Gastrocnemius medialis (tissue), 4 donors: ENCODE results near the gene ZDHHC15. TPM values are rescaled to one million over a fixed set of nuclear protein-coding genes. Genes with fewer than 3 reads are reported as not detected.
"Not testable (repeated sequence)": the region's sequence is repeated elsewhere in the genome, so short reads cannot be mapped to it uniquely, and the experiment has no call there.

Source experiments
- ATAC-seq, 2 donors: fragments of 150-250 bp; one replicate each; pipeline ENCODE4 v1.9.1; 2016
- DNase-seq, 2 donors: peaks; one replicate each; pipeline ENCODE4 v3.0.0-alpha.2; 2019
- H3K27ac ChIP-seq, 4 donors: fragments of 200-600 bp; sonication (generic); 1 replicate in 1 of 4; 2 replicates in 3 of 4; pipeline ENCODE4 v1.5.1; 2016 to 2018; ENCODE audit warnings: mild to moderate bottlenecking in 2 of 4, moderate library complexity in 1 of 4
- H3K27me3 ChIP-seq, 3 donors: fragments of 200-600 bp; sonication (generic) in 2 of 3; 1 replicate in 1 of 3; 2 replicates in 2 of 3; pipeline versions ENCODE4 v1.5.1 to v1.6.0; 2016 to 2019; ENCODE audit warnings: mild to moderate bottlenecking in 1 of 3, moderate library complexity in 1 of 3
- H3K36me3 ChIP-seq, 2 donors: fragments of 200-600 bp; sonication (generic) in 1 of 2; one replicate each; pipeline ENCODE4 v1.5.1; 2017 to 2018
- H3K4me1 ChIP-seq, 2 donors: fragments of 200-600 bp; sonication (generic) in 1 of 2; one replicate each; pipeline ENCODE4 v1.5.1; 2016 to 2017; ENCODE audit warnings: mild to moderate bottlenecking in 2 of 2
- H3K4me3 ChIP-seq, 4 donors: fragments of 200-600 bp; sonication (generic) in 3 of 4; 1 replicate in 1 of 4; 2 replicates in 3 of 4; pipeline ENCODE4 v1.5.1; 2016 to 2019; ENCODE audit warnings: mild to moderate bottlenecking in 2 of 4
- H3K9me3 ChIP-seq, 3 donors: fragments of 200-600 bp; sonication (generic) in 2 of 3; 1 replicate in 1 of 3; 2 replicates in 2 of 3; pipeline ENCODE4 v1.5.1; 2016 to 2019
- POLR2A ChIP-seq, 2 donors: fragments of 450-650 bp; IDR thresholded peaks; one replicate each; pipeline ENCODE4 v1.6.1; 2017; ENCODE audit warnings: antibody characterized with exemption in 2 of 2, mild to moderate bottlenecking in 2 of 2, moderate library complexity in 2 of 2
- in situ Hi-C, 4 donors: fragments of 200-750 bp; cut with MboI; loops; one replicate each; pipeline versions ENCODE4 v1.15.0 to v1.8.0; 2017; ENCODE audit warnings: low sequenced_read_pairs in 4 of 4
- intact Hi-C: fragments of 100-400 bp; cut with DNase I; formaldehyde crosslinking; loops from one replicate; pipeline ENCODE4 v1.15.1; 2023; ENCODE audit warnings: low total_unique reads
- total RNA-seq, 4 donors: library from RNA; depleted of rRNA; stranded (reverse); fragments of >200 nt; gene quantifications; one replicate each; pipeline versions ENCODE4 v1.1.0 to v1.2.3, GENCODE V29; 2016
- TF ChIP-seq, protein P1 (sequence below), 5 experiments: fragments of 450-650 bp in 3 of 5; fragments of 200-600 bp in 2 of 5; sonication (generic) in 2 of 5; IDR thresholded peaks in 4 of 5; conservative IDR thresholded peaks in 1 of 5; 1 replicate in 4 of 5; 2 replicates in 1 of 5; pipeline ENCODE4 v1.5.1; 2016 to 2019; ENCODE audit warnings: antibody characterized with exemption in 5 of 5, mild to moderate bottlenecking in 3 of 5, moderate library complexity in 3 of 5

Gene ZDHHC15
- total RNA-seq, 4 donors from 2014 or later = 0.05 to 0.39 (median 0.14) TPM

DNA sequence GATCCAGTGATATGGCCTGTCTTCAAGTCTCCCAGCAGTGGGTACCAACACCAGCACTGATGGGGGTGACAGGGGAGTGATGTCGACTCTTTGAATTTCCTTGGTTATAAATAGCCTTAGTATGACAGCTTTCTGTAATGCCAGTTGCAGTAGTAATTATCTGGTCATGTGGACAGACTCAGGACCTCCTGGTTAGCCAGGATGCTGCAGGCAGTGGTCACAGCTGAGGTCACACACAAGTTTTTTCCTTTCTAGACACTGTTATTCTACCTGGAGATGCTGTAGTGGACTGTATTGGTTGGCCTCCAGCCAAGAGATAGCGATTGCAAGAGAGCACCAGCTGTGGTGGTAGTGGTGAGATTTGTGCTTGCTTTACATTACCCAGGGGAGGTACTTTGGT is 185.3 kb downstream of the ZDHHC15 start:
- intact Hi-C loops = no loop called here
- H3K27ac ChIP-seq = no peak overlapping the region
- no peaks in the 10 kb centered on the region for H3K27me3 ChIP-seq
- DNase-seq = no peak
- H3K36me3 ChIP-seq = no peaks in the 10 kb centered on the region
- in situ Hi-C loops = no loop called here
- TF ChIP-seq POLR2A (IDR thresholded peaks at IDR 0.05) = no peak
- TF ChIP-seq, protein P1, sequence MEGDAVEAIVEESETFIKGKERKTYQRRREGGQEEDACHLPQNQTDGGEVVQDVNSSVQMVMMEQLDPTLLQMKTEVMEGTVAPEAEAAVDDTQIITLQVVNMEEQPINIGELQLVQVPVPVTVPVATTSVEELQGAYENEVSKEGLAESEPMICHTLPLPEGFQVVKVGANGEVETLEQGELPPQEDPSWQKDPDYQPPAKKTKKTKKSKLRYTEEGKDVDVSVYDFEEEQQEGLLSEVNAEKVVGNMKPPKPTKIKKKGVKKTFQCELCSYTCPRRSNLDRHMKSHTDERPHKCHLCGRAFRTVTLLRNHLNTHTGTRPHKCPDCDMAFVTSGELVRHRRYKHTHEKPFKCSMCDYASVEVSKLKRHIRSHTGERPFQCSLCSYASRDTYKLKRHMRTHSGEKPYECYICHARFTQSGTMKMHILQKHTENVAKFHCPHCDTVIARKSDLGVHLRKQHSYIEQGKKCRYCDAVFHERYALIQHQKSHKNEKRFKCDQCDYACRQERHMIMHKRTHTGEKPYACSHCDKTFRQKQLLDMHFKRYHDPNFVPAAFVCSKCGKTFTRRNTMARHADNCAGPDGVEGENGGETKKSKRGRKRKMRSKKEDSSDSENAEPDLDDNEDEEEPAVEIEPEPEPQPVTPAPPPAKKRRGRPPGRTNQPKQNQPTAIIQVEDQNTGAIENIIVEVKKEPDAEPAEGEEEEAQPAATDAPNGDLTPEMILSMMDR (IDR thresholded peaks at IDR 0.05 in 4 of 5, conservative IDR thresholded peaks at IDR 0.05 in 1 of 5) = no peak
- ATAC-seq = no peak
- H3K4me1 ChIP-seq = no peaks in the 10 kb centered on the region
- H3K9me3 ChIP-seq = no peaks in the 10 kb centered on the region
- H3K4me3 ChIP-seq = no peak overlapping the region

DNA sequence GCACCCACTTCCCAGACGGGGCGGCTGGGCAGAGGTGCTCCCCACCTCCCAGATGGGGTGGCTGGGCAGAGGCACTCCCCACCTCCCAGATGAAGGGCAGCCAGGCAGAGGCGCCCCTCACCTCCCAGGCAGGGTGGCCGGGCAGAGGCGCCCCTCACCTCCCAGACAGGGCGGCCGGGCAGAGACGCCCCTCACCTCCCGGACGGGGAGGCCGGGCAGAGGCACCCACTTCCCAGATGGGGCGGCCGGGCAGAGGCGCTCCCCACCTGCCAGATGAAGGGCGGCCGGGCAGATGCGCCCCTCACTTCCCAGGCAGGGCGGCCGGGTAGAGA is 187.7 kb downstream of the ZDHHC15 start:
- H3K27me3 ChIP-seq = no peaks in the 10 kb centered on the region
- ATAC-seq (no peak), DNase-seq (no peak)
- H3K36me3 ChIP-seq = no peaks in the 10 kb centered on the region
- no peak overlapping the region for H3K27ac ChIP-seq
- H3K4me1 ChIP-seq = no peaks in the 10 kb centered on the region
- TF ChIP-seq POLR2A (IDR thresholded peaks at IDR 0.05) = no peak
- TF ChIP-seq, protein P1 (IDR thresholded peaks at IDR 0.05 in 4 of 5, conservative IDR thresholded peaks at IDR 0.05 in 1 of 5) = no peak
- no peak overlapping the region for H3K4me3 ChIP-seq
- intact Hi-C loops (no loop called here), in situ Hi-C loops (no loop called here)
- H3K9me3 ChIP-seq = peaks cover 0 to 3% (median 0%) of the 10 kb centered on the region in 3 donors

DNA sequence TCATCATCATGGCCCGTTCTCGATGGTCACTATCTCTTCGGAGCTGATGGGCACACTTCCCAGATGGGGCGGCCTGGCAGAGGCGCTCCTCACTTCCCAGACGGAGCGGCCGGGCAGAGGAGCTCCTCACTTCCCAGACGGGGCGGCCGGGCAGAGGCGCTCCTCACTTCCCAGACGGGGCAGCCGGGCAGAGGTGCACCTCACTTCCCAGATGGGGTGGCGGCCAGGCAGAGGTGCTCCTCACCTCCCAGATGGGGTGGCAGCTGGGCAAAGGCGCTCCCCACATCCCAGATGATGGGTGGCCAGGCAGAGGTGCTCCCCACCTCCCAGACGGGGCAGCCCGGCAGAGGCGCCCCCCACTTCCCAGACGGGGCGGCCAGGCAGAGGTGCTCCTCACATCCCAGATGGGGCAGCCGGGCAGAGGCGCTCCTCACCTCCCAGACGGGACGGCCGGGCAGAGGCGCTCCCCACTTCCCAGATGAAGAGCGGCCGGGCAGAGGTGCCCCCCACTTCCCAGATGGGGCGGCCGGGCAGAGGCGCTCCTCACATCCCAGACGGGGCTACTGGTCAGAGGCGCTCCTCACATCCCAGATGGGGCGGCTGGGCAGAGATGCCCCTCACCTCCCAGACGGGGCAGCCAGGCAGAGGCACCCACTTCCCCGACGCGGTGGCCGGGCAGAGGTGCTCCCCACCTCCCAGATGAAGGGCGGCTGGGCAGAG is 188.3 kb downstream of the ZDHHC15 start:
- DNase-seq, H3K9me3 ChIP-seq, H3K27me3 ChIP-seq, H3K4me3 ChIP-seq, H3K27ac ChIP-seq, ATAC-seq, in situ Hi-C loops, H3K4me1 ChIP-seq, intact Hi-C loops, H3K36me3 ChIP-seq: not testable (repeated sequence)

DNA sequence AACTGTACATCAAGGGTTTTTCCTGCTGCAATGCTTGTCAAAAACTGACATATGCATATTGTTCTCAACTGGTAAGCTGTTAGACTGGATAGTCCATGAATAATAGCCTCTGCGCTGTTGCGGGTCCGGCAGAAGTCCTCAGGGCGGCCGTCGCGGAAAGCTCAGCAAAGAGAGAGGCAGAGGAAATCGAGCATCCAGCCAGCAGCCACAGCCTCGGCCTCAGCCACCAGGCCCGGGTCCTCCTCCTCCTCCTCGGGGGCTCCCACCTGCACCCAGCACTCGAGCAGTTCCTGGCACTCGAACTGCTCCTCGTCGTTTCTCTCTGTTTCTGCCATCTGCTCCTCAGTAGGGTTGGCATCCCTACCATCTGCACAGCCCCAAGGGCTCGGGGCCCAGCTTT is 195.2 kb downstream of the ZDHHC15 start:
- H3K4me1 ChIP-seq = no peaks in the 10 kb centered on the region
- H3K36me3 ChIP-seq = peaks cover 0 to 7% of the 10 kb centered on the region in 2 donors
- ATAC-seq (no peak), DNase-seq (no peak)
- in situ Hi-C loops = no loop called here
- TF ChIP-seq, protein P1 (IDR thresholded peaks at IDR 0.05 in 4 of 5, conservative IDR thresholded peaks at IDR 0.05 in 1 of 5) = no peak
- no peak for TF ChIP-seq POLR2A (IDR thresholded peaks at IDR 0.05)
- H3K9me3 ChIP-seq = peaks cover 0 to 3% (median 0%) of the 10 kb centered on the region in 3 donors
- H3K4me3 ChIP-seq = no peak overlapping the region
- no peak overlapping the region for H3K27ac ChIP-seq
- no peaks in the 10 kb centered on the region for H3K27me3 ChIP-seq
- intact Hi-C loops = no loop called here

Other genes starting within 250 kb of the ZDHHC15 start
- gene UPRT, start 249.0 kb downstream of the ZDHHC15 start, total RNA-seq = 10 to 100 TPM in 3 of 4 donors, 1 to 10 TPM in 1; 7.3 to 19.8 (median 12.4) TPM